Dermis microvascular lymphatic vessel endothelial cell (primary cell): ENCODE data around the gene MBIP. TPM values are rescaled to one million over a fixed set of nuclear protein-coding genes. Genes with fewer than 3 reads are reported as not detected.
"Not testable (repeated sequence)": the region's sequence is repeated elsewhere in the genome, so short reads cannot be mapped to it uniquely, and the experiment has no call there.

Source experiments
- DNase-seq, 2 donors: peaks; one replicate each; pipeline versions ENCODE4 v3.0.0 to v3.0.0-alpha.2; 2010; ENCODE audit warnings: low read depth in 2 of 2
- total RNA-seq: library from RNA; depleted of rRNA; stranded (reverse); fragments of >200 nt; gene quantifications from 2 replicates; pipeline ENCODE4 v1.2.1, GENCODE V29; 2014

MBIP gene
- 5.4 and 5.6 TPM in 2 replicates for total RNA-seq

- DNase-seq, result peak; percentile 96 to 98
Observed at GRCh38 chr14:36320200-36320896, at the start of gene MBIP. MBIP (minus strand) TSS chr14:36320637; CDS start chr14:36320588, 49 bp downstream.

GRCh38 chr14:36367985-36368774 is 47.7 kb upstream of the MBIP start:
- DNase-seq, result no peak

- no peak for DNase-seq
Observed at GRCh38 chr14:36365766-36366165, 45.3 kb upstream of the MBIP start.

- DNase-seq, result no peak
Observed at GRCh38 chr14:36363704-36364103, 43.3 kb upstream of the MBIP start.

- no peak for DNase-seq
Observed at GRCh38 chr14:36362648-36363047, 42.2 kb upstream of the MBIP start.

GRCh38 chr14:36361210-36361853 is 40.9 kb upstream of the MBIP start:
- no peak for DNase-seq

- DNase-seq, result no peak
Observed at GRCh38 chr14:36356862-36357261, 36.4 kb upstream of the MBIP start.

GRCh38 chr14:36346052-36346451 is 25.6 kb upstream of the MBIP start:
- DNase-seq, result no peak

- DNase-seq, result no peak
Observed at GRCh38 chr14:36344211-36344610, 23.8 kb upstream of the MBIP start.

- not testable (repeated sequence) for DNase-seq
Observed at GRCh38 chr14:36341811-36342210, 21.4 kb upstream of the MBIP start.

GRCh38 chr14:36340276-36340890 is 19.9 kb upstream of the MBIP start:
- no peak for DNase-seq

GRCh38 chr14:36339816-36340215 is 19.4 kb upstream of the MBIP start:
- no peak for DNase-seq

GRCh38 chr14:36333119-36333518 is 12.7 kb upstream of the MBIP start:
- DNase-seq, result no peak

GRCh38 chr14:36327573-36327972 is 7.1 kb upstream of the MBIP start:
- not testable (repeated sequence) for DNase-seq

- no peak for DNase-seq
Observed at GRCh38 chr14:36325853-36326252, 5.4 kb upstream of the MBIP start.

- no peak for DNase-seq
Observed at GRCh38 chr14:36324897-36325296, 4.5 kb upstream of the MBIP start.

- no peak for DNase-seq
Observed at GRCh38 chr14:36320897-36321381, 502 bp upstream of the MBIP start.

- DNase-seq, result peak in 1 of 2 donors; percentile 10
Observed at GRCh38 chr14:36319899-36320199, 588 bp downstream of the MBIP start.

- peak in 1 of 2 donors; percentile 8 for DNase-seq
Observed at GRCh38 chr14:36317650-36318049, 2.8 kb downstream of the MBIP start.

- DNase-seq, result no peak
Observed at GRCh38 chr14:36316131-36316530, 4.3 kb downstream of the MBIP start.

- DNase-seq, result no peak
Observed at GRCh38 chr14:36315159-36315853, 5.1 kb downstream of the MBIP start.
